GM21423 (cell line): ENCODE results near the gene SGCD.
"Not testable (repeated sequence)": the region's sequence is repeated elsewhere in the genome, so short reads cannot be mapped to it uniquely, and the experiment has no call there.

ENCODE experiments used
- ATAC-seq: cut with Tn5 transposase; IDR thresholded peaks from one replicate; pipeline ENCODE4 v1.9.1; 2021; ENCODE audit warnings: mild to moderate bottlenecking, moderate library complexity; ENCODE audit not compliant: unreplicated experiment

Gene SGCD

DNA sequence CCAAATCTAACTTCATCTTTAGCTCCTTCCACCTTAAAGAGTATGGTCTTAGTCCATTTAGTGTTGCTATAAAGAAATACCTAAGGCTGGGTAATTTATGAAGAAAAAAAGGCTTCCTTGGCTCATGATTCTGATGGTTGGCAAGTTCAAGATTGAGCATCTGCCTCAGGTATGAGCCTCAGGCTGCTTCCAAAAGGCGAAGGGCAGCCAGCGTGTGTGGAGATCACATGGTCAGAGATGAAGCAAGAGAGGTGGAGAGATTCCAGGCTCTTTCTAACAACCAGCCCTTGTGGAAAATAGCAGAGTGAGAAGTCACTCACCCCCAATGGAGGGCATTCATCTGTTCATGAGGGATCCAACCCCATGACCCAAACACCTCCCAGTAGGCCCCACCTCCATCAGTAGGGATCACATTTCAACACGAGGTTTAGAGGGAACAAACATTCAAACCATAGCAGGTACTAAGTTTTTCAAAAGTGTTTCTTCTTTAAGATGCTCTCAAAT is 225.9 kb downstream of the SGCD start:
- ATAC-seq: no peak

DNA sequence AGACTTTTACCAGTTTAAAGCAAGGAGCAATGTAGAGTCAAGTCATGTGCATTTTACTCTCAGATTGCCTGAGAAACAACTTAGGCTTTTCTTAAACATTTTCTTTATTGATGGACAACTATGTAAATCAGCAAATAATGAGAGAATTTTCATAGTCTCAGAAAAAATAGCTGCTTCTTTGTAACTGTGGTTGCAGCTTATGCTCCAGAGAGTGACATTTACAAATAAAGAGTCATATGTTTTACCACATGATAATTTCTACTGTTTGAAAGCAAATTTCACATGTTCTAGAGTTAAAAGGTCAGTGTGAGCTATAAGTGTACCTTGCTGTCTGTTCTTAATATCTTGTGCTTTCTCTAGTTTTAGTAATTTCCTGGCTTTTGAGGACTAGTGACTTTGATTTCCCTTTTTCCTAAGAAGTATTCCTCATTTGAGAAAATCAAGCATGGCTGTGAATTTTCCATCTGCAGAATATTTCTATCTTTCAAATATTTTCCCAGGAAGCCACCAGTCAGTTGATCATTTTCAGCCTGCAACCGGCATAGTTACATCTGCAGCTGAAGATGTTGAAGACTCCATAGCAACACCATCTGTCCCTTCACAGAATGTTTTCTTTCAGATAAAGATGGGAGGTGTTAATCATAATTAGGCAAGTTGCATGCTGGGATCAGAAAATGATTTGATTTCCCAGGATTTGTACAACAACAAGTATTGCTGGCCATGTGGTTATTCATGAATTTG is 229.9 kb downstream of the SGCD start:
- ATAC-seq: no peak

DNA sequence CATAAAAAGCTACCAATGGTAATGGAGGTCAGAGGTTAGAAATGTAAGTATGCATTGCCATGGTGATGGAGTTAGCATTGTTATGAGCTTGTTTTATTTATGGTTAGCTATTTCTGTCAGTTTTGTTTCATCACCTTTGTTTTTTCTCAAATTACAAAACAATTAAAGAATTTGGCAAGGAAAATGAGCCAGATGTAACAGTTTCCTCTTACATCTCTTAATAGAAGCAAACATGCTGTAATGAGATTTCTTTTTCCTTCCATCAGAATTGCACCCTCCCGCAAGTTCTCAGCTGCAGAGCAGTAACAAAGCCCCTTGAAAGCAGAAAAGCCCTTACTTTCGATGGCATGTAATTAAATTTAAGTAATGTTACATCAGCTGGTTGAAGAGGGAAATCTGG is 233.0 kb downstream of the SGCD start:
- ATAC-seq: no peak

DNA sequence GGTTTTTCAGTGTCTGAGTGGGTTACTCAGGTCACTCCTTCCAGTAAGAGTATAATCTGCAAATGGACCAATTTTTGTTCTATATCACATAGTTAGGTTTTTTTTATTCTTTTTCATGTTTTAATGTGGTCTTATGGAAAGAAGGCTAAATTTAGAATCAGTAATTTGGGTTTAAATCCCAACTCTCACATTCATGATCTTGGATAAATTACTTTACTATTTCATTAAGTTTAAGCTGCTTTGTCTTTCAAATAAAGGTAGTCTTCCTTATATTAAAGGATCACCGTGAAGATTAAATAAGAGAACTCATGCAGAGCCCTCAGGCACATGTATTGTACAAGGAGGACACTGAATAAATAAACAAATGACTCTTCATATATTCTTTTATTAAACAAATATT is 234.7 kb downstream of the SGCD start:
- ATAC-seq: no peak

DNA sequence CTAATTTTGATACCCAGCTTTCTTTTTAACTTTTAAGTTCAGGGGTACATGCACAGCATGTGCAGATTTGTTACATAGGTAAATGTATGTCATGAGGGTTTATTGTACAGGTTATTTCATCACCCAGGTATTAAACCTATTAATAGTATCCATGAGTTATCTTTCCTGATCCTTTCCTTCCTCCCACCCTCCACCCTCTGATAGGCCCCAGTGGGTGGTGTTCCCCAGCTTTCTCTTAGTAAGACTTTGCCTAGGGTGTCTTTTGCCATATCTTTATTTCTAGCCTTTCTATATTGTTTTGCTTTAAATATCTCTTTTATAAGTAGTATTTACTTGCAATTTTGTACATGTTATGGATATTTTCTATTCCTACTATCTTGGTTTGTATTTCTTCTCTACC is 243.7 kb downstream of the SGCD start:
- ATAC-seq: no peak

DNA sequence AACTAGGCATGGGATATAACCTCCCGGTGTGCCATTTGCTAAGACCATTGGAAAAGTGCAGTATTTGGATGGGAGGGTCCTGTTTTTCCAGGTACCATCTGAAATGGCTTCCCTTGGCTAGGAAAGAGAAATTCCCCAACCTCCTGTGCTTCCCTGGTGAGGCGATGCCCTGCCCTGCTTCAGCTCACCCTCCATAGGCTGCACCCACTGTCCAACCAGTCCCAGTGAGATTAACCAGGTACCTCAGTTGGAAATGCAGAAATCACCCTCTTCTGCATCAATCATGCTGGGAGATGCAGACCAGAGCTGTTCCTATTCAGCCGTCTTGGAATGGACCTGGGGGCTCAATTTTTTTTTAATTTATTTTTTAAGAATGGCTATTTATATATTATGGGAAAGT is 254.8 kb downstream of the SGCD start:
- ATAC-seq: no peak

DNA sequence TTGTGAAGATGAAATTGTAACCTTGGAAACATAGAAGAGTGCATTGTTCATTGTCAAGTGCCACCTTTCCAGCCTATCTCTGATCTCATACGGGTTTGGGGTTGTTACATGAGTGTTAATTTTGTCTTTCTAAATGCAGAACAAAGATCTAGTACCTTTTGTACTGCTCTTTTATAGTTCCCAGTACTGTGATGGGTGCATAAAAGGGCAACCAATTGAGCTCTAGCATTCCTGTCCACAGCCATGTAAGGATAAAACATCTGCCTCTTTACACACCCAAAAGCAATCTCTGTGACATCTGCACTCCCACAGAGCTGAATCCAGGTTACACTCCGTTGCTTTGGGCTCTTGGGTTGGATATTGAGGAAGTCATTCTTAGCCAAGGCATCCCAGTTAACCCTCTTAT is 255.2 kb downstream of the SGCD start:
- no peak for ATAC-seq

DNA sequence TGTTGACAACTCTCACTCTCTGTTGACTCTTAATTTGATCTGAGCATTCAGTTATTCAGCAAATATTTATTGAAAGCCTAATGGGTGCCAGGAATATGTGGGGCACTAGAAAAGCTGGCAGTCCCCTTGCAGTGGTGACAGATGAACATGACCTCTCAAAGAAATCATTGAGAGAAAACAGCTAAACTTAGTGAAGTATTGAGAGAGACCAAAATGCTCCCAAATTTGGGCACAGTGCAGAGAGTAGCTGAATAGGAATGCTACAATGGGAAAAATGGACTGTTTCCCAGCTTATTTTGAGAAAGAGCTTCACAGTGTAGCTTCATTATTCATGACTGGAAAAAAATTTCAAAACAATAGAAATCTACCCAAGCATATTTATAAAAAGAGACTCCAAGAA is 257.9 kb downstream of the SGCD start:
- ATAC-seq: no peak

DNA sequence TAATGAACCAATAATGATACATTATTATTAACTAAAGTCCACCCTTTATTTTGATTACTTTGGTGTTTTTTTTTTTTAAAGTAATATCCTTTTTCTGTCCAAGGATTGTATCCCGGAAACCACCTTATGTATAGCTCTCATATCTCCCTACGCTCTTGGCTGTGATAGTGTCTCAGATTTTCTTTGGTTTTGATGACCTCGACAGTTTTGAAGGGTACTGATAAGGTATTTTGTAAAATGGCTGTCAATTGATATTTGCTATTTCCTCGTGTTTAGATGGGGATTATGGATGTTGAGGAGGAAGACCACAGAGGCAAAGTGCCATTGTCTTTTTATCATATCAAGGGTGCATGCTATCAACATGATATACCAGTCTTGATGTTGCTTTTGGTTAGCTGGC is 259.0 kb downstream of the SGCD start:
- no peak for ATAC-seq

DNA sequence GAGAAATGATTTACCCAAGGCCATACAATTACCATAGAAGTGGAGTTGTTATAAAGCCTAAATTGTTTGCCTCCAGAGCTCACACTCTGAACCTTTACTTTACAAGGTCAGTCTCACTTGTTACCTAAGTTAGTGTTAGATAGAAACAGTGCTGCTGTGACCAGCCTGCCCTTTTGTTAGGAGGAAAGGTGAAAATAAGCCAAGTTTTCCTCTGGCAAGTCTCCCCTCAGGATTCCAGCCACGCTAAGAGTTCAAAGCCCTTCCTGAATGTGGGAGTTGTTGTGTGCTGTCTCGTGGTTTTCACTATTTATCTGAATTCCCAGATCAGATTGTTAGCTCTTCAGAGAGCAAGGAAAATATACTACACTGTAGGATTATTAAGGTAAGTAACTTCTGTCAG is 260.0 kb downstream of the SGCD start:
- ATAC-seq: no peak

DNA sequence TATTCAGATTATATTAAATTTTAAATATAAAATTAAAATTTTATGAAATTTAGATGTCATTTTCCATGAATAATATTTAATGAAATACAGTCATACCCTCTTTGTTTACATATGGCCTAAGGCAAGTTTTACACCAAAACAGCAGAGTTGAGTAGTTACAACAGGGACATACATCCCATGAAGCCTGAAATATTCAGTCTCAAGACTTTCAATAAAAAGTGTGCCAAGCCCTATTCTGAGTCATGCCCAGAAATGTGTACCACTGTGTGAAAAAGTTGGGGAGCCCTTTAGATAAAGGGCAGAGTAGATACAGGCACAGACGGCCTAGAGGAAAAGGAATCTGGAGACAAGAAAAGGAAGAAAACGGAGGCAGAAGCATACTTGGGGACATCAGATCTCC is 261.3 kb downstream of the SGCD start:
- no peak for ATAC-seq

DNA sequence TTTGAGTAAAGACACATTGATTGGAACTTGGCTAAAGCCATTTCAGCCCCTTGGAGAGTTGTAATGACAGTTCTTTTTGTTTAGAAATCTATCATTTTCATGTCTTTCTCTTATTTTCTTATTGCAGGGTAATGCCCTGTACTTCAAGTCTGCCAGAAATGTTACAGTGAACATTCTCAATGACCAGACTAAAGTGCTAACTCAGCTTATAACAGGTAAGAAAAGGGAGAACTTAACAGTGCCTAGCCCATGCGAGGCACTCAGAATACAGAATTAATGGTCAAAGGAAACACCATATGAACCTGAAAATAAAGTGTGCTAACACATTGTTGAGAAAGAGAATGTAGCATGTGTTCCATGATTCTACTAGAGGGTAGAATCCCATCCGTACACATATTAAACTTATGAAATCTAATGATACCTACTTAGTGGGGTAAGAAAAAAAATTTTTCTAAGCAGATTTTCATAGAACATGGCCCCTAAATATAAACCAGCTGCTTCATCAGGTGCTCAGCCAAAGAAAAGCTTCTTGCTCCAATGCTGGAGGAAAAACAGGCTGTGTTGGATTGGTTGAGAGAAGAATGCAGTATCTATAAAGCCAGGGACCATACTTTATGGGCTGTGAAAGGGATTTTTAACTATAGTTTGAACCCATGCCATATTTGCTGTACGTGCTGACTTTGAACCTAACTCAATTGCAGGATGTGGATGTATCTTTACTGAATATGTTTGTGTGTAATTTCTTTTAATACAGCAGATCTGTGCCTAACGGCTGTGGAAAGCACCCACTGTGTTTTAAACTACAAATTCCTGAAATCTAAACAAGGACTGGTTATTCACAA is 262.4 kb downstream of the SGCD start:
- no peak for ATAC-seq

DNA sequence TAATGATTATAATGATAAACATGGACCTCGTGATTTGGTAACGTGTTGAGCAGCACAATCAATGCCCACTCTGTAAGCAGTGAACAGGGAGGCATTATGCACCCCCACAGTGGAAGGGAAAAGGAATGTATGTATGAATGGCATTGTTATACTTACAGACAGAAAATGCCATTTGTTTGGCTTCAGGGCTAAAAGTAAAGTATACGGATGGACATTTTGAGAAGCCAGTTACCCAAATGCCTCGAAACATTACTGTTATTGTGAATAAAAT is 262.9 kb downstream of the SGCD start:
- ATAC-seq: no peak

DNA sequence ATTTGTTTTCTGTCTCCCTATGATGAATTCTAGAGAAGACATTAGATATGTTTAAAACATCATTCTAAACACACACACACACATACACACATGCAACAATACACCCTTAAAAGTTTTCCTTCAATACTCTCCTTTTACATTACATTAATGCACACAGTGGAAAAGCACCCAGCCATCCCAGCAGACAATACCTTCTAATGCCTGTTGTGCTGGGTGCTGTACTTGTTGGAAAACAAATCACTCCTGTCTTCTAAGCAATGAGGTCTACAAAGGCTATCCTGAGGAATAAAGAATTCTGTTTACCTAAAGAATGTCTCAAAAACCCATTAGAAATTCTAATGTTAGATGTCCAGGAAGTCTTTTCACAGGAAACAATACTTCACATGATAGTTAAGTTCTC is 264.0 kb downstream of the SGCD start:
- ATAC-seq: no peak

DNA sequence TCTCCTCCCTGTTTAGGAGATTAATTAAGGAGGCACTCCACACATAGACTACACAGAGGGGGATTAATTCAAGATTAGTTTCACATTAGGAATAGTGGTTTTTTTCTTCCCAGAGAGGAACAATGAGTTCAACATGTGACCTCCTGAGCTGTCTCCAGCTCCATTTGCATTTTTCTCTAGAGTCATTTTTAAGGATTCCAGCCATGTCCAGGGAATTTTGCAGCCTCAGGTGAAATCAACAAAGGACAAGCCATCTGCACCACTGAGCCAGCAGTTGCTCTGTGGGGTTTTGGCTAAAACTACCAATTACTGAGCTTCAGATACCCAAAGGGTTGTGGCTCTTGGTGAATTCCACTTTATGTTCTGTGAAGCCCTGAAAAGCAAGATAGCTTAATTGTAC is 264.7 kb downstream of the SGCD start:
- no peak for ATAC-seq

DNA sequence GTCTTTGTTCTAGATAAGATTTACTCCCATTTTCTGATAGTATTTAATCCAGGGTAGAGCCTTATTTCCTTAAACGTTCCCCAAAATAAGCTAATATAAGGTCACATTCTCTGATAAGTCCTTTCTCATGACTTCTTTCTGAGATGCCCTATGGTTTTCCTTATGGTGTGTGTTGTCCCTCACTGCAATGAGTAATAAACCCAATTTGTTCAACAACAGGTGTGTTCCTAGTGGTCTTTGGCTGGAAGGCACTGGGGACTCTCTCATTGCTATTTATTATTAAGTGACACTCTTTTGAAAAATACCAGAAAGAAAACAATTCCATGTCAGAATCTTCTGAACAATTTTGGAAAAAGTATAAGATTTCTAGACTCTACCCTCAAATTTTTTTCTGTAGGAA is 266.6 kb downstream of the SGCD start:
- no peak for ATAC-seq

DNA sequence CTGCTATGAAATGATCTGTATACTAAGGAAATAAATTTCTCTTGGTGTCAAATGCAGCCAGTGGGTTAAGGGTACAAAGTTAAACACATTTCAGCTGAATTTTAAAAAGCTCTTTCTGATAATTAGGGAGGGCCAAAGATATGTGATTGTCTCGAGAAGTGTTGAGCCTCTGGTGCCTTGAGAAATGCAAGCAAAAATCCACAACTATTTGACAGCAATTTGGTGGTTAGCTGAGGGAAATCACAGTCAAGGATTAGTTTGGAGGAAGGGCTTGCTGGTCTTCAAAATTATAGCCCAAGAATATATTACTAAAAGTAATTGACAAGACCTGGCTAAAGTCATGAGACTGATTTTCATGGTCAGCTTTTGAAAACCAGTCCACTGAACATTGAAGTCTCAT is 267.4 kb downstream of the SGCD start:
- no peak for ATAC-seq

DNA sequence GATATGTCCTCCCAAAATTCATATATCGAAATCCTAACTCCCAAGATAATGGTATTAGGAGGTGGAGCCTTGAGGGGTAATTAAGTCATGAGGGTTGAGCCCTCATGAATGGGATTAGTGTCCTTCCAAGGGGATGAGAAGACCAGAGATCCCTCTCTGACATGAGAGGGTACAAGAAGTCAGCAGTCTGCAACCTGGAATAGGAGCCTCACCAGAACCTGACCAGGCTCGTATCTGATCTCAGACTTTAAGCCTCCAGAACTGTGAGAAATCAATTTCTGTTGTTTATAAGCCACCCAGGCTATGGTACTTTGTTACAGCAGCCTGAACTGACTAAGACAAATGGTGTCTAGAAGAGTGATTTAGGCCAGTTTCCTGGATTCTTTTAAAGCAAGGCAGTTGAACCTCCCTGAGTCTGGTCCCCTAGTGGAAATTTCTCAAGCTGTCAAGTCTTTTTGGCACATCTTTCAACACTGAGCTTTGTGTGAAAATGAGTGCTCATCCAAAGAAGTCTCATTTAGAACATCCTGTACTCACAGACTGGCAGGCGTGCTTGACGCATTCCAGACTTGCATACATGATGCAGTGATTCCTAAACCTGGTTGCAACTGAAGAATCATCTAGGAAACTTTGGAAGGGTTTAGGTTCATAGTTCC is 268.3 kb downstream of the SGCD start:
- no peak for ATAC-seq

DNA sequence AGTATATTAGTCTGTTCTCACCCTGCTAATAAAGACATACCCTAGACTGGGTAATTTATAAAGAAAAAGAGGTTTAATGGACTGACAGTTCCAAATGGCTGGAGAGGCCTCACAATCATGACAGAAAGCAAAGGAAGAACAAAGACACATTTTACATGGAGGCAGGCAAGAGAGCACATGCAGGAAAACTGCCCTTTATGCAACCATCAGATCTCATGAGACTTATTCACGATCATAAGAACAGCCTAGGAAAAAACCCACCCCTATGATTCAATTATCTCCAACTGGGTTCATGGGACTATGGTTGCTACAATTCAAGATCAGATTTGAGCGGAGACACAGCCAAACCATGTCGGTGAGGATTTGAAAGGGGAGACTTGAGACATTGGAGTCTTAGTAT is 270.3 kb downstream of the SGCD start:
- no peak for ATAC-seq

DNA sequence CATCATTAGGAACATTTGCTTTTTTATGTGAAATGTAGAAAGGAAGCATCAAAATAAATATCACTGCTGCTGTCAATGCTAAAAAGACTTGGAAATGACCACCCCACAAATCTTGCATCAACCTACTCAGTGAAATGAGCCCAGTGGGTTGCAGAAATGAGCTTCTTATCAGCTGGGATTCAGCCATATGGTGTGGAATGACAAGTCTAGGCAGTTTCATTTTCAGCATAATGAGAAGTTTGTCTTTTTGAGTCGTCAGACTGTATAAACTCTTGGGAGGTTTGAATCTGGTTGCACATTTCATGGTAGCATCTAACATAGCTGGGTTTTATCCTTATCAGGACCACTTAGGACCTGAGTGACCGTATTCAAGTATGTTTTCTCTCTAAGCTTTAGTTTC is 272.0 kb downstream of the SGCD start:
- no peak for ATAC-seq

DNA sequence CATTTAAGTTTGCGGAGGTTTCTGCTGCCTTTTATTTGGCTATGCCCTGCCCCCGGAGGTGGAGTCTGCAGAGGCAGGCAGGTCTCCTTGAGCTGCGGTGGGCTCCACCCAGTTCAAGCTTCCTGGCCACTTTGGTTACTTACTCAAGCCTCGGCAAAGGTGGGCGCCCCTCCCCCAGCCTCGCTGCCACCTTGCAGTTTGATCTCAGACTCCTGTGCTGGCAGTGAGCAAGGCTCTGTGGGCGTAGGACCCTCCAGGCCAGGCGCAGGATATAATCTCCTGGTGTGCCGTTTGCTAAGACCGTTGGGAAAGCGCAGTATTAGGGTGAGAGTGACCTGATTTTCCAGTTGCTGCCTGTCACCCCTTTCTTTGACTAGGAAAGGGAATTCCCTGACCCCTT is 283.6 kb downstream of the SGCD start:
- not testable (repeated sequence) for ATAC-seq

DNA sequence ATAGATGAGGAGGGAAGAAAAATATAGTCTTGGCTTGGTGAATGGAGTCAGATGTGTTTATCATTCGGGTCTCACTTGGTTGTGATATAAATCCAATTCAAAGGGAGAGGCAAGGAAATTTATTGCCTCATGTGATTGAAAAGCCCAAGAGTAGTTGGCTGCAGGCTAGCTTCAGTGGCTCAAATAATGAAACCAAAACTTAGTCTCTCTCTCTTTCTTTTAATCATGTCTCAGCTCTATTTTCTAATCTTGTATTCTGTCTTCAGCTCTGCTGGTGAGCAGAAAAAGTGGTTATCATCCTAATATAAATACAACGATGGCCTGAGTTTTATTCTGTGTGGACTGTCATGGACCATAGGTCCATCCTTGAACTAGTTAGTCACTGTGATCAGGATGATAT is 288.9 kb downstream of the SGCD start:
- no peak for ATAC-seq
